GM19099 (cell line): ENCODE measurements around the gene NRG4.

Experiments used
- POLR2A ChIP-seq: IDR thresholded peaks from 3 replicates; pipeline ENCODE4 v1.6.1; 2011; ENCODE audit warnings: low read depth; ENCODE audit not compliant: insufficient read length; ENCODE audit errors: extremely low read depth

NRG4 gene

DNA sequence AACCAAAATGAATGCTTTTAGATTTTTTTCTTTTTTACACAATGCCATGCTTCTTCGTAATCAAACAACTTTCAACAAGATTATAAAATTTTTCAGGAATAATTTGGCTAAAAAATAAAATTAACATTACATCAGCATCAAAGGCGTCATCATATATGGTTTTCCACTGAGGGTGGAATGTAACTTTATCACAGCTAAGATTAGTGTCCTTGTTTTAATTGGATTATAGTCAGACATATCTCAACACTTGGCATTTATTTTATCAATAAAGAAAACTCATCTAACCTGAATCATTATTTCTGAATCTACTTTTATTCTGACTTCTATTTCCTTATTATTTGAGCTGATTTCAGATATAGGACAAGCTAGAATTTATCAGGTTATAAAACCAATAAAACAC is 1.6 kb downstream of the NRG4 start:
- no peak for TF ChIP-seq POLR2A

DNA sequence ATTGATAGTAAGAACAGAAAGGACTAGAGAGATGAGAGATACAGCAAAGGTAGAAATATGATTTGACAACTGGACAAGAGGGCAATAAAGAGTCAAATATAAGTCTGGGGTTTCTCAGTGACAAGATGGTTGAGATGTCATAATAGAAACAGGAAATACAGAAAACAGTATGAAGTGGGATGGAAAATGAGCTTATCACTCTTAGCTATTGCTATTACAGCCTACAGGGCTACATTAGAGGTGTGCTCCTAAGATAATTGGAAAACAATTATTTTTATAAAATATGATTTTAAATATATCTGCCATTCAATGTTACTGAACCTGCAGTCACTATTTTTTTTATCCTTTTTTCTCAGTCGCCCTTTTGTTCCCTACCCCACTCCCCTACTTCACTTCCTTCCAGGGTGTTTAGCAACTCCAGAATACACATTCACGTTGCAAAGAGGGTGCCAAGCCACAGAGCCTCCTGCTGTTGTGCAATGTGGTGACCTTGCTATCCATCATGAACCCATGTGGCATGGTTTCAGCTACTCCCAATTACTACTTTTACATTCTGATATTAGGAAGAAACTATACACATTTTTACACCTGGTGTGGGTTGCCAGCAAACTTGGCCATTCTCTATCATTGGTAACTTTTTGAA is 6.0 kb downstream of the NRG4 start:
- TF ChIP-seq POLR2A, result no peak

DNA sequence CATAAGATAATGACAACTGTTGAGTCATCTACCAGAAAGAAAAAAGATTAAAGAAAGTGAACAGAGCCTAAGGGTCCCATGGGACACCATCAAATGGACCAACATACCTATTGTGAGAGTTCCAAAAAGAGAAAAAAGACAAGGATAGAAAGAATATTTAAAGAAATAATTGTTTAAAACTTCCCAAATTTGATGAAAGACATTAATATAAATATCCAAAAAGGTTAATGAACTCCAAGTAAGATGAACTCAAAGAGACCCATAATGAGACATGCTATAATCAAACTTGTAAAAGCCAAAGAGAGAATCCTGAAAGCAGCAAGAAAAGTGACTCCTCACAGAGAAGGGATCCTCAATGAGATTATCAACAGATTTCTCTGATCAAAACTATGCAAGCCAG is 8.9 kb downstream of the NRG4 start:
- TF ChIP-seq POLR2A, result no peak

DNA sequence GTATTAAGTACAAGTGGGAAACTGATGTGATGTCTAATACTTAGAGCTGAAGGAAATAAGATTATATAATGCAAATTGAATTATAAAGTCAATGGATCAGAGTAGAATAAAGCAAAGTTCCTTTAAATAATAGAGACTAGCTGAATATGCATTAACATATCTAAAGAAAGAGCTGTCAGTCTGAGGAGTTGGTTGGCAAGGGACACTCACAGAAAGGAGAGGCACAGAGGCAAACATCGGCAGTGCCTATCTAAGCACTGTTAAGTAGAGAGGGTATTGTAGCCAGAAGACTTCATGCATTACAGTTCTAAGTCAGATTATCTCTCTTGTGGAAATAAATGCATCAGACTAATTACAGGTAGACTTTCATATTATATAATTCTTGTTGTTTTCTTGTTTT is 16.6 kb downstream of the NRG4 start:
- TF ChIP-seq POLR2A, result no peak

DNA sequence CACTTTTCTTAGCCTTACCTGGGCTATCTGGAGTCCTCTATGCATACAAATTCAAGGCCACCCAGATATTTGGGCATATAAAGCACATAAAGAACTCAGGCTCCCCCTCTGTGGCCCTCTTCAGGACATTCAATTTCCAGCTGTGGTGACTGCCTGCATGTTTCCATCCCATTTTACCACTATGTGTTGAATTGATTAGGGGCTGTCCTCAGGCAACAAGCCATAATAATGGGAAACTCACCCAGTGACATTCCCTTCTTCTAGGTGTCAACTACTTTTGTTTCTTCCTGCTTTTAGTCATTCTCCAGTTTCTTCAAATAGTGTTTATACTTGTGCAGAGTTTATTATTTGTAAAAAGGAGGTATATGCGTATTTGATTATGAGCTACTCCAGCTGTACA is 18.0 kb downstream of the NRG4 start:
- no peak for TF ChIP-seq POLR2A

DNA sequence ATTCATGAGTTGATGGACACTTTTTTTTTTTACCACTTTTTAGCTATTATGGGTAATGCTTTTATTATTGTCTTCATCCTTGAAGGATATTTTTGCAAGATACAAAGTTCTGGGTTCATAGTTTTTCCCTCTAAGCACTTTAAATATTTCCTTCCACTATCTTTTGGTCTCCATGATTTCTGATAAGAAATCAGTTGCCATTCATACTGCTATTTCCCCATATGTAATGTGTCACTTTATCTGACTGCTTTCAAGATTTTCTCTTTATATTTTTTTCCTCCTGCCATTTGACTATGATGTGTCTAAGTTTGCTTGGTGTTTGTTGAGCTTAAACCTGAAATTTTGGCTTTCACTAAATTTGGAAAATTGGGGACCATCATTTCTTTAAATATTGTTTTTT is 19.3 kb downstream of the NRG4 start:
- no peak for TF ChIP-seq POLR2A

DNA sequence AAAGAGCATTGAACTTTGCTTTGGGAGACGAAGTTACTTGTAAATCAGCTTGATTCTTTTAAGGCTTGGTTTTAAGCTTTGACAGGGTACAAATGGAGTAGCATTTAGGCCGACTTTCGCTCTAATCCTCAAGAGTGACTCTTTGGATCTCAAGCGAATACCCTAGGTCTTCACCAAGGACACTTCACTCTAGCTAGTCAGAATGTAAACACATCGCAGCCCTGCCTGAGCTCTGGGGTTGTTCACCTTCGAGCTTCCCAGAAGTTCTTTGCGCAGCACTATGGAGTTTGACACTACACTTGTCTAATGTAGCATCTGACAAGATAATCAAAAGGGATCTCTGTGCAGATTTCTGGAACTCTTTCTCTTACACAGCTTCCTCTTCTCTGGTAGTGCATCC is 22.3 kb downstream of the NRG4 start:
- no peak for TF ChIP-seq POLR2A

DNA sequence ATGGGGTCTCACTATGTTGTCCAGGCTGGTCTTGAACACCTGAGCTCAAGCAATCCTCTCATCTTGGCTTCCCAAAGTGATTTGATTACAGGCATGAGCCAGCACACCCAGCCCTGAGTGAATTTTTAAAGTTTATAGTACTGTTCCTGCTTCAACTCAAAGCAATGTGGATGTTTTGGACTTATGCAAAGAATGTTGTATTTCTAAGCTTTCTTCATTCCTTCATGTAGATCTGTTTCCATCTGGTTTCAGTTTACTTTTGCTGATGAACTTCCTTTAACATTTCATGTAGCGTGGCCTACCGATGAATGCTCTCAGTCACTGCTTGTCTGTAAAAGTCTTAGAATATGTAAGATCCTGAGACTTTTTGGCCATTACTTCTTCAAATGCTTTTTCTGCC is 23.2 kb downstream of the NRG4 start:
- TF ChIP-seq POLR2A, result no peak

DNA sequence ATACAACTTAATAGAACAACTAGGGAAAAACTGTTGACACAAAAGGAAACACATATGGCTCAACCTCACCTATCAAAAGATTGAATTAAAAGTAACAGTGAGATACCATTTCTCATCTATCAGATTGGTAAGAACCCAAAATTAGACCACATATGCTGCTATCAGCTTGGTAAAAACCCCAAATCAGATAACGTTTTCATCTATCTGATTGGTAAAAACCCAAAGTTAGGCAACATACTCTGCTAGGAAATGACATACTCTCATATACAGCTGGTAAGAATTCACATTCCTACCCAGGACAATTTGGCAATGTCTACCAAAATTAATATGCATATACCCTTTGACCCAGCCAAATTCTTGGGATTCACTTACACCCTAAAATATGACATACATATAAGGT is 26.3 kb downstream of the NRG4 start:
- no peak for TF ChIP-seq POLR2A

DNA sequence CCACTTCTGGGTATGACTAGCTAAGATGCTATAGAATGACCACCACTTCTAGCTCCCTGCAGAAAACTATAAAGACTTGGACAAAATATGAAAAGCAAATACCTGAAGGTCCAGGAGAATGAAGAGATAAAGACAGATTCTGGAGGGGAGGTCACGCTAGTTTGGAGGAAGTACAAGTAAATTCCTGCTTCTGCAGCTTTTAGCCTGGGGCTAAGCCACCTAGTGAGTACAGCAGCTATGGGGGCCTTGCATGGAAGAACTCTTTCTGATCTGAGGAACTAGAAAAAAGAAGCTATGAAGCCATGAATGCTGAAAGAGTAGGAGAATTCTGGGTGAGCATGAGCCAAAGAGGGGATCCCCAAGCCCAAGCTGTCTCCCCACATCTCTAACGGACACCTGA is 29.8 kb downstream of the NRG4 start:
- TF ChIP-seq POLR2A, result no peak

DNA sequence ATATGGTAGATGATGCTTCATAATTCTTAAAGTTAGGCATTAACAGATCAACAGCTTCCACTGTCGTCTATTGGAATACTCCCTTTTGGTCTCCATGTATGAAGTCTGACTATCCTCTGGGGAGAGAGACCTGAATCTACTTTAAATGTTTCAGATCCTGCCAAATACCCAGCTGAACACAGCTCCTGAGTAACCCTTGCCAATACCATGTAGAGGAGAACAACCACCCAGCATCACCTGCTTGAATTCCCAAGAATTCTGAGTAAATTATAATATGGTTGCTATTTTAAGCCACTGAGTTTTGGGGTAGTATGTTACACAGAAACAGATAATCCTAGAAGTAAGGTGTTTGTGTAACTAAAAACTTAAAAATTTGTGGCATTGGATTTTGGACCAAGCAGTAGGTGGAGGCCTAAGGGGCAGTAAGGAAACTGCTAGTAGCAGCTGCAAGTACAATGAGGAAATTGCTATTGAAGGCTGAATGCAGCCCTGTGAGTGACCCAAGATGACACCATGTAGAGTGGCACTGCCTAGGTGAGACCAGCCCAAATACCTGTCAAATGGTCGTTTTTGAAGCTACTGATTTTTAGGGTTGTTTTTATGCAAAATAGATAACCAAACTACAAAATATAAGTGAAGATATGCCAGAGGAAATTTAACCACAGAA is 30.9 kb downstream of the NRG4 start:
- no peak for TF ChIP-seq POLR2A

DNA sequence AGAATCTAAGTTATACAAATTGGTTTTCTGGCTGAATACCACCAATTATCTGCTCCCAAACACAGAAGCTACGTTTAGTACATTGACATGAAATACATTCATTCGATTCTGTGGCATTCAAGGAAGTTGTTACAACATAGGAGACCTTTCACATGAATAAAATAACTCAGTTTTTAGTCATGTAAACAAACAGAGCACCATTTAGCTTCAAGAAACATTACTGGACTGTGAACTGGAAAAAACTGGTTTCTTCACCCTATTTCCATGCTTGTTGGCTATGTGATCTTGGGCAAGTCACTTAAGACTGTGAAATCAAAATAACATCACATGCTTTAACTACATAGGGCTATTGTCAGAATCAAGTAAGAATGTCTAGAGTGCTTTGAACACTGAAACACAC is 46.2 kb downstream of the NRG4 start:
- TF ChIP-seq POLR2A, result no peak

DNA sequence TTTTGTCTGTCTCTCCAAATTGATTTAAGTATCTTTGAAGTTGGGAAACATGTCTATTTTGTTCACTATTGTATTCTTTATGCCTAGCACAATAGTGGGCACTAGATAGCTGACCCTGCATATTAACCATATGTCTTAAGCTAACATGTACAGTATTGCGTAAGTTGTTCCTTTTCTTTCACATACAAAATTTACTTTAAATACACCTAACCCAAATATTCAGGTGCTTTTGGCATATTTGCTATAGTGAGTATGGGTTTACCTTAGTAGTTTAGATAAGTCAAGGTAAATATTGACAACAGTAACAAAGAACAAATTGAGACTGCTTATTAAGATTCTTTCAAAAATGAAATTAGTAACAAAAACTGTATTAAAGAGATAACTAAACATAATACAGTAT is 50.9 kb downstream of the NRG4 start:
- no peak for TF ChIP-seq POLR2A

DNA sequence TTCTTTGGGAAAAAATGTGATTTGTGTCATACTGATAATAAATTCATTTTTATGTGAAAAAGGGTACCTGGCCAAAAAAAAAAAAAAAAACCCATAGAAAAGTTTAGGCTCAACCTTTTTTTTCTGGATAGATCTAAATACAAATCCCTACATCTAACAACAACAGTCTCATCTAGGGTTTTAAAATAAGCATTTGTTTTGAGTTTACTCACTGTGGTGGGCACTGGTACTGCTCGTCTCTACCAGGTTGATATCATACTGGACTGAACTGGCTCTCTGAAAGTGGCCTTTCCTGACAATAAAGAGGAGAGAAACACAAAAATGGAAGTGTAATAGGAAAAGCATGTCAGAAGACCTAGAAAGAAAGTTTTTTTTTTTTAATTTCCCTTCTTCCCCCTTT is 56.5 kb downstream of the NRG4 start:
- TF ChIP-seq POLR2A, result no peak

DNA sequence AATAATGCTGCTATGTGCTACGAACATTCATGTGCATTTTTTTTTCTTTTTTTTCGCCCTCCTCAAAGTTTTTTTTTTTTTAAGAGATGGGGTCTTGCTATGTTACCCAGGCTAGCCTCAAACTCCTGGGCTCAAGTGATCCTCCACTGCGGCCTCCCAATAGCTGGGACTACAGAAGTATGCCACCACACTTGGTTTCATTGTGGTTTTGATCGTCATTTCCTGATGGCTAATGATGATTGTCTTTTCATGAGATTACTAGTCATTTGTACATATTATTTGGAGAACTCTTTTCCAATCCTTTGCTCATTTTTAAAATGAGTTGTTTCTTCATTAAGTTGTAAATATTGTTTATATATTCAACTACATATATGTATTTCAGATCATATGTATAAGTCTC is 59.7 kb downstream of the NRG4 start:
- no peak for TF ChIP-seq POLR2A

DNA sequence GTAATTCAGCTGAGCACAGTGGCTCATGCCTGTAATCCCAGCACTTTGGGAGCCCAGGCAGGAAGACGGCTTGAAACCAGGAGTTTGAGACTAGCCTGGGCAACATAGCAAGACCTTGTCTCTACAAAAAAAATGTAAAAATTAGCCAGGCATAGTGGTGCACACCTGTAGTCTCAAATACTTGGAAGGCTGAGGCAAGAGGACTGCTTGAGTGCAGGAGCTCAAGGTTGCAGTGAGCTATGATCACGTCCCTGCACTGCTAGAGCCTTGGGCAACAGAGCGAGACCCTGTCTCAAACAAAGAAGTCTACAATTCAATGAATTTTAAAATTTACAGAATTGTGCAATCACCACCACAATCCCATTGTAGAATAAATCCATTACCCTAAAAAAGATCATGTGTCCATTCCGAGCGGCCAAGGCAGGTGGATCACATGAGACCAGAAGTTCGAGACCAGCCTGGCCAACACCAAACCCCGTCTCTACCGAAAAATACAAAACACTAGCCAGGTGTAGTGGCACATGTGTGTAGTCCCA is 63.4 kb downstream of the NRG4 start:
- TF ChIP-seq POLR2A, result no peak

DNA sequence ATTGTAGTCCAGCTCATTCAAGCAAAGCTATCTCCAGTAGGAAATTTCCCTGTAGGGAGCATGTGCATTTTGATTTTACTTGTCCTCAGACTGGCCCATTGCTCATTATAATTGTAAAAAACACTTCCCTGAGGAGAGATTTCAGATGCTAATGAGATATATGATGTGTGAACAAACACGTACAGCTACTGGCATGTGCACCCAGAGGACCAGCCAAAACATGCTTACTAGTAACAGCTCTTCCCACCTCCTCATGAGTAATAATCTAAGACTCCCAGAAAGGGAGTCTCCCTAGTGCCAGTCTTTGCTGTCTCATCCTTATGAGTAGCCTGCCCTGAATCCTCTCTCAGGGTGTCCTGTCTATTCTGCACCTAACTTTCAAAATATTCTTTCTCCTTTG is 65.1 kb downstream of the NRG4 start:
- TF ChIP-seq POLR2A, result no peak
